Right cardiac atrium (tissue), 5 donors: Measurements from ENCODE around the gene ANGPTL7. TPM values are rescaled to one million over a fixed set of nuclear protein-coding genes. Genes with fewer than 3 reads are reported as not detected.

Source experiments
- ATAC-seq, 2 donors: fragments of 200-7000 bp; cut with Tn5 transposase; one replicate each; pipeline versions ENCODE4 v1.8.0 to v1.9.1; 2020; ENCODE audit warnings: moderate library complexity in 2 of 2, mild to moderate bottlenecking in 1 of 2
- DNase-seq, 3 donors: peaks; one replicate each; pipeline ENCODE4 v3.0.0-alpha.2; 2020
- H3K27ac ChIP-seq: one replicate; pipeline ENCODE4 v1.5.1; 2013; ENCODE audit warnings: mild to moderate bottlenecking, low read length, control low read depth, moderate library complexity
- H3K27me3 ChIP-seq: one replicate; pipeline ENCODE4 v1.6.1; 2013; ENCODE audit not compliant: control insufficient read depth, insufficient read depth
- H3K4me1 ChIP-seq: one replicate; pipeline ENCODE4 v1.6.1; 2013; ENCODE audit warnings: low read length; ENCODE audit not compliant: control insufficient read depth, insufficient read depth
- H3K4me3 ChIP-seq: one replicate; pipeline ENCODE4 v1.5.1; 2013; ENCODE audit warnings: low read length, control low read depth
- H3K9me3 ChIP-seq: one replicate; pipeline ENCODE4 v1.6.1; 2013; ENCODE audit warnings: low read length; ENCODE audit not compliant: control insufficient read depth
- WGBS: extraction: QIAGEN DNeasy Blood & Tissue Kit; methylation state at CpG from one replicate; pipeline ENCODE4 v1.1.7; 2013; 5-methylcytosine and 5-hydroxymethylcytosine counted together
- intact Hi-C, 4 donors: fragments of 100-400 bp; cut with DNase I; formaldehyde crosslinking; loops; one replicate each; pipeline versions ENCODE4 v1.11.0 to v1.14.0; 2022 to 2023
- polyA plus RNA-seq: library from polyadenylated mRNA; stranded (reverse); fragments of 200-250 nt; gene quantifications from one replicate; pipeline ENCODE4 v1.2.3, GENCODE V29; 2013
- total RNA-seq, 4 donors: library from RNA; stranded (reverse); fragmentation: NEBNext Ultra II Directional; extraction: Animal tissue kit (Norgen Biotek cat#: 25700); gene quantifications; one replicate each; pipeline ENCODE4 v1.2.1, GENCODE V29; 2021
- donor health status: healthy with polysubstance abuse.
- donor health status: DM: no; HTN: yes; CAD: no.
- donor health status: DM: no; HTN: no; CAD: no.
- donor health status: DM: no; HTN: yes; CAD: no; lungs with severe emphysema.
- donor health status: DM: yes; HTN: yes; CAD: no.

The ANGPTL7 gene
- total and polyA plus RNA-seq, 5 donors, result 1.4 to 4.5 (median 3.7) TPM

GRCh38 chr1:11204396-11205190 is 15.4 kb downstream of the ANGPTL7 start:
- no peak for ATAC-seq

GRCh38 chr1:11207898-11208611 is 18.9 kb downstream of the ANGPTL7 start:
- Histone ChIP-seq H3K27ac (no peak overlapping the region), H3K9me3 (no peaks in the 10 kb centered on the region), H3K27me3 (no peaks in the 10 kb centered on the region), H3K4me1 (no peaks in the 10 kb centered on the region), H3K4me3 (no peak overlapping the region)
- intact Hi-C loops, result no loop called here
- DNase-seq (peak; percentile 39 to 89 (median 59)), ATAC-seq (peak; percentile 86 to 87)
- 62% methylated on average over 6 of the region's 6 CpGs for WGBS

More at GRCh38 chr1:11204396-11205190, 15.4 kb downstream of the ANGPTL7 start:
- Histone ChIP-seq H3K27ac (no peak overlapping the region), H3K9me3 (no peaks in the 10 kb centered on the region), H3K4me3 (no peak overlapping the region), H3K4me1 (no peaks in the 10 kb centered on the region), H3K27me3 (no peaks in the 10 kb centered on the region)
- intact Hi-C loops, result no loop called here
- DNase-seq, result no peak
- WGBS, result 94% methylated on average over 11 of the region's 11 CpGs

- Histone ChIP-seq H3K9me3 (no peaks in the 10 kb centered on the region), H3K4me1 (no peaks in the 10 kb centered on the region), H3K27me3 (no peaks in the 10 kb centered on the region), H3K4me3 (no peak overlapping the region), H3K27ac (no peak overlapping the region)
- intact Hi-C loops, result no loop called here
- DNase-seq (no peak), ATAC-seq (no peak)
- WGBS, result 96% methylated on average over 4 of the region's 4 CpGs
Observed at GRCh38 chr1:11211461-11211860, 22.3 kb downstream of the ANGPTL7 start.

GRCh38 chr1:11211925-11212587 is 22.9 kb downstream of the ANGPTL7 start:
- H3K4me1 ChIP-seq, result no peaks in the 10 kb centered on the region
- ATAC-seq (no peak), DNase-seq (no peak)
- no peaks in the 10 kb centered on the region for H3K9me3 ChIP-seq
- H3K4me3 ChIP-seq, result no peak overlapping the region
- H3K27me3 ChIP-seq, result no peaks in the 10 kb centered on the region
- 91% methylated on average over 12 of the region's 12 CpGs for WGBS
- H3K27ac ChIP-seq, result no peak overlapping the region
- intact Hi-C loops, result no loop called here

- intact Hi-C loops, result no loop called here
- H3K4me3 ChIP-seq, result no peak overlapping the region
- no peak overlapping the region for H3K27ac ChIP-seq
- H3K4me1 ChIP-seq, result no peaks in the 10 kb centered on the region
- ATAC-seq (no peak), DNase-seq (no peak)
- no peaks in the 10 kb centered on the region for H3K27me3 ChIP-seq
- no peaks in the 10 kb centered on the region for H3K9me3 ChIP-seq
- WGBS, result 58% methylated on average over 3 of the region's 3 CpGs
Observed at GRCh38 chr1:11214698-11215380, 25.7 kb downstream of the ANGPTL7 start.

GRCh38 chr1:11215381-11216005 is 26.3 kb downstream of the ANGPTL7 start:
- intact Hi-C loops, result no loop called here
- 89% methylated on average over 2 of the region's 2 CpGs for WGBS
- Histone ChIP-seq H3K27ac (no peak overlapping the region), H3K9me3 (no peaks in the 10 kb centered on the region), H3K4me3 (no peak overlapping the region), H3K27me3 (no peaks in the 10 kb centered on the region), H3K4me1 (no peaks in the 10 kb centered on the region)
- ATAC-seq, result no peak
- no peak for DNase-seq

GRCh38 chr1:11216074-11216473 is 26.9 kb downstream of the ANGPTL7 start:
- ATAC-seq (no peak), DNase-seq (no peak)
- H3K27ac ChIP-seq, result no peak overlapping the region
- intact Hi-C loops, result no loop called here
- no peak overlapping the region for H3K4me3 ChIP-seq
- no peaks in the 10 kb centered on the region for H3K4me1 ChIP-seq
- 98% methylated on average over 1 of the region's 1 CpG for WGBS
- H3K27me3 ChIP-seq, result no peaks in the 10 kb centered on the region
- H3K9me3 ChIP-seq, result no peaks in the 10 kb centered on the region

GRCh38 chr1:11227106-11228077 is 38.2 kb downstream of the ANGPTL7 start:
- no peaks in the 10 kb centered on the region for H3K27me3 ChIP-seq
- no peak overlapping the region for H3K27ac ChIP-seq
- intact Hi-C loops, result no loop called here
- no peaks in the 10 kb centered on the region for H3K9me3 ChIP-seq
- WGBS, result 85% methylated on average over 10 of the region's 10 CpGs
- no peak for ATAC-seq
- DNase-seq, result no peak
- no peaks in the 10 kb centered on the region for H3K4me1 ChIP-seq
- no peak overlapping the region for H3K4me3 ChIP-seq

- Histone ChIP-seq H3K27ac (no peak overlapping the region), H3K4me1 (no peaks in the 10 kb centered on the region), H3K27me3 (no peaks in the 10 kb centered on the region), H3K9me3 (no peaks in the 10 kb centered on the region), H3K4me3 (no peak overlapping the region)
- DNase-seq, result no peak
- 90% methylated on average over 4 of the region's 4 CpGs for WGBS
- intact Hi-C loops, result no loop called here
- no peak for ATAC-seq
Observed at GRCh38 chr1:11229203-11229602, 40.0 kb downstream of the ANGPTL7 start.

GRCh38 chr1:11233208-11233607 is 44.1 kb downstream of the ANGPTL7 start:
- no peak for ATAC-seq
- intact Hi-C loops, result no loop called here

More at GRCh38 chr1:11233208-11233607, 44.1 kb downstream of the ANGPTL7 start:
- H3K27ac ChIP-seq, result no peak overlapping the region
- no peak overlapping the region for H3K4me3 ChIP-seq
- no peaks in the 10 kb centered on the region for H3K27me3 ChIP-seq
- DNase-seq, result no peak
- H3K9me3 ChIP-seq, result no peaks in the 10 kb centered on the region
- H3K4me1 ChIP-seq, result peaks cover 2% of the 10 kb centered on the region
- 97% methylated on average over 2 of the region's 2 CpGs for WGBS
